Stimulated activated CD4-positive, alpha-beta T cell treated with anti-CD3 and anti-CD28 coated beads, Interleukin-12 subunit alpha, Interleukin-12 subunit beta, amount 100 ng/mL, for 4 hours (primary cell): ENCODE data around the gene HSP90B1.
A peak's percentile ranks its signal among the peaks of the same experiment; 100 is the strongest.

ENCODE experiments used
- DNase-seq: peaks from one replicate; pipeline ENCODE4 v3.0.0-alpha.2; 2020

Gene HSP90B1

GRCh38 chr12:103930787-103931735, 851 bp downstream of the HSP90B1 start:
- DNase-seq: peak; percentile 40

- DNase-seq: no peak
Measured at GRCh38 chr12:103933237-103933636, 3.0 kb downstream of the HSP90B1 start.

- DNase-seq: no peak
Measured at GRCh38 chr12:103936679-103937078, 6.5 kb downstream of the HSP90B1 start.

GRCh38 chr12:103944964-103945363, 14.8 kb downstream of the HSP90B1 start:
- no peak for DNase-seq

GRCh38 chr12:103947871-103948555, 17.8 kb downstream of the HSP90B1 start:
- DNase-seq: no peak

GRCh38 chr12:103948746-103949406, 18.7 kb downstream of the HSP90B1 start:
- no peak for DNase-seq

GRCh38 chr12:103952497-103952896, 22.3 kb downstream of the HSP90B1 start:
- DNase-seq: no peak

- no peak for DNase-seq
Measured at GRCh38 chr12:103955811-103956508, 25.8 kb downstream of the HSP90B1 start.

- DNase-seq: no peak
Measured at GRCh38 chr12:103956509-103957027, 26.4 kb downstream of the HSP90B1 start.

GRCh38 chr12:103957865-103958388, 27.7 kb downstream of the HSP90B1 start:
- DNase-seq: no peak

- no peak for DNase-seq
Measured at GRCh38 chr12:103958621-103959020, 28.4 kb downstream of the HSP90B1 start.

- DNase-seq: no peak
Measured at GRCh38 chr12:103960616-103961227, 30.5 kb downstream of the HSP90B1 start.

GRCh38 chr12:103962493-103962892, 32.3 kb downstream of the HSP90B1 start:
- DNase-seq: no peak

- no peak for DNase-seq
Measured at GRCh38 chr12:103964805-103965204, 34.6 kb downstream of the HSP90B1 start.

- DNase-seq: no peak
Measured at GRCh38 chr12:103965255-103965589, 35.0 kb downstream of the HSP90B1 start.

GRCh38 chr12:103965590-103966504, 35.6 kb downstream of the HSP90B1 start, which contains the start of gene TDG:
TDG (plus strand) TSS chr12:103965872; CDS start chr12:103966038, 166 bp downstream.
- peak; percentile 94 for DNase-seq

- DNase-seq: no peak
Measured at GRCh38 chr12:103966736-103967135, 36.5 kb downstream of the HSP90B1 start.

GRCh38 chr12:103969391-103969790, 39.2 kb downstream of the HSP90B1 start:
- no peak for DNase-seq

GRCh38 chr12:103973909-103974308, 43.7 kb downstream of the HSP90B1 start:
- DNase-seq: no peak

GRCh38 chr12:103975368-103975767, 45.2 kb downstream of the HSP90B1 start:
- DNase-seq: no peak
